ENCODE data around the gene SUZ12.
"Not testable (repeated sequence)": the region's sequence is repeated elsewhere in the genome, so short reads cannot be mapped to it uniquely, and the experiment has no call there.

The SUZ12 gene

GRCh38 chr17:31964131-31964530 lies 27.3 kb downstream of the SUZ12 start:
- not testable (repeated sequence) for DNase-seq

DNA sequence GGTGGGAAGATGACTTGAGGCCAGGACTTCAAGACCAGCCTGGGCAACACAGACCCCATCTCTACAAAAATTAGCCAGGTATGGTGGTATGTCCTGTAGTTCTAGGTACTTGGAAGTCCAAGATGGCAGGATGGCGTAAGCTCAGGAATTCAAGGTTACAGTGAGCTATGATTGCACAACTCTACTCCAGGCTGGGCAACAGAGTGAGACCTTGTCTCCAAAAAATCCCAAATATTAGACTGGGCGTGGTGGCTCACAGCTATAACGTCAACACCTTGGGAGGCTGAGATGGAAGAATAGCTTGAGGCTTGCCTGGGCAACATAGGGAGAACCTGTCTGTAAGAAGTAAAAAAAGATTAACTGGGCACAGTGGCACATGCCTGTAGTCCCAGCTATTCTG lies 30.8 kb downstream of the SUZ12 start:
- DNase-seq, result no peak

- DNase-seq, result not testable (repeated sequence)
These were observed 33.6 kb downstream of the SUZ12 start for GRCh38 chr17:31970416-31970815.

DNA sequence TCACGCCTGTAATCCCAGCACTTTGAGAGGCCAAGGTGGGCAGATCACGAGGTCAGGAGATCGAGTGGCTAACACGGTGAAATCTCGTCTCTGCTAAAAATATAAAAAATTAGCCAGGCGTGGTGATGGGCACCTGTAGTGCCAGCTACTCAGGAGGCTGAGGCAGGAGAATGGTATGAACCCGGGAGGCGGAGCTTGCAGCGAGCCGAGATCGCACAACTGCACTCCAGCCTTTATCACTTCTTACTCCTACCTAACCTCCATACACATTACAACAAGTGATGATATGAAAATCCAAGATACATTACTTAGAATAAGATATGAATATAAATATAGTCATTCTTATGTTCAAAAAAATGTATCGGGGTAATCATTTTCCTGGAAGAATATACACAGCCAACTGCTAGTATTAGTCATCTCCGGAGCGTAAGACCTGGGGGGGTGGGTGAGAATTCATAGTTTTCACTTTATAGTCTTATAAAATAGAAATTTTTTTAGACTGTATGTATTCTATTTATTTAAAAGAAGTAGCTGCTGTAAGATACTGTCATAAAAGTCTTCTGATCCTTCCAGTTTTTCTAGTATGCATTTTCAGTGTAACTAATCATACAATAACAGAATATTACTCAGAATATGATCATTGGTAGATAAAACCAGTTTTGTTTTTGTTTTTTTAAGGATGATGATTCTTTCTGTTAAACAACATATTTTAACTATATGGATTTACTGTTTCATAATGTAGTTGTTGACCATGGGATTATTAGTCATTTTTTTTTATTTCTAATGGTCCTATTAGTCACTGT lies 37.7 kb downstream of the SUZ12 start:
- not testable (repeated sequence) for DNase-seq

- not testable (repeated sequence) for DNase-seq
These were observed 38.6 kb downstream of the SUZ12 start for GRCh38 chr17:31975391-31975790.

DNA sequence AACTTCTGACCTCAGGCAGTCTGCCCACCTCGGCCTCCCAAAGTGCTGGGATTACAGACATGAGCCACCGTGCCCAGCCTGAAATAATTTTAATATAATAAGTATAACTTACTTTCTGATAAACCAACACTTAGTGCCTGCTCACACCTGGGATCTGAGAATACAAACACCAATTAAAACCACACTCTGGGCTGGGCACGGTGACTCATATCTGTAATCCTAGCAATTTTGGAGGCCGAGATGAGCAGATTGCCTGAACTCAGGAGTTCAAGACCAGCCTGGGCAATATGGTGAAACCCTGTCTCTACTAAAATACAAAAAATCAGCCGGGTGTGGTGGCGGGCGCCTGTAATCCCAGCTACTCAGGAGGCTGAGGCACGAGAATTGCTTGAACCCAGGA lies 55.0 kb downstream of the SUZ12 start:
- DNase-seq, result not testable (repeated sequence)

DNA sequence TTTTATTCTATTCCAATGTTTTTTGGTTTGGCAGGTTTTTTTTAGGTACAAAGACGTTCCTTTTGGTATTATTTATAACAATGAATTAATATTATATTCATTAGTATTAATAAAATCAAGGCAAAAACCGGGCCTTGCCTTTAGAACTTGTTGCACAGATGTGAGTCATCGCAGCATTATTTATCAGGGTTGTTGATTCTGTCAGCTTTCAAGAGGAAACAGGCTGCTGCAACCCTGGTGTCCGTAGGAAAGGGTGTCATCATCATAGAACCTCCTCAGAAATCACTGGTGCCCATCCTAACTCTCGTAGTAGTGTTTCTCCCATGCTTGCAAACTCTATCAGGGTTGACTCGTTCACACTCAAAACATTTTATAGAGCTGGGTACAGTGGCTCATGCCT lies 60.2 kb downstream of the SUZ12 start:
- DNase-seq, result no peak

GRCh38 chr17:32006957-32007462 lies 70.2 kb downstream of the SUZ12 start, which contains the start of gene LRRC37B:
Gene LRRC37B, plus strand, starts transcription at chr17:32007383. Its CDS starts 14,010 bp downstream, at chr17:32021393.
- DNase-seq, result peak; percentile 16

DNA sequence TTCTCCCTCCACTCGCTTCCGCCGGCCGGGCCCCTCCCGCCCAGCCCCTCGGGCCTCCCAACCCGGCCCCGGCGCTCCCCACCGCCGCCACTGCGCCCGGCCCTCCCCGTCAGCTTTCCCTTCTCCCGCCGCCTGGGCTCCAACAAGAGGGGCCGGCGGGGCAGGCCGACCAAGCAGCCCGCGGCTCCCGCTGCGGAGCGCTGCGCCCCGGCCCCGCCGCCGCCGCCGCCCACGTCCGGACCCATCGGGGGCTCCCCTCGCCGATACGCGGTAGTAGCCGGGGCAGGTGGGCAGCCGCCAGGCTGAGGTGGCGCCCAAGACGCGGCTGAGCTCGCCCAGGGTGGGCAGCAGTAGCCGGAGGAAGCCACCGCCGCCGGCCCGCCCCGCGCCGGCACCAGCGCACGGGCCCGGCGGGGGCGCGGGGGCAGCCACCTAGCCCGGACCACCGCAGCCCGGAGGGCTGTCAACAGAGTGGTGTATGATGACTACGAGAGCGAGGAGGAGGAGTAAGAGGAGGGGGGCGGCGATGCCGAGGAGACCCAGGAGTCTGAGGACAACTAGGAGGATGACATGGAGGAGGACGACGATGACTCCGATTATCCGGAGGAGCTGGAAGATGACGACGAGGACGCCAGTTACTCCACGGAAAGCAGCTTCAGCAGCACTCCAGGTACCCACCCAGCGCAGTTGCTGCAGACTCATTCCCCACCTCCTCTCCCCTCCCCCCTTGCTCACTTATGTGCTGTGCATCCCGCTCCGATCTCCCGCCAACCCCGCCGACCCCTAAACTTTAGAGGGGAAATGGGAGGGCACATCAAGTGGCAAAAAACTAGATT lies 70.9 kb downstream of the SUZ12 start:
- no peak for DNase-seq

DNA sequence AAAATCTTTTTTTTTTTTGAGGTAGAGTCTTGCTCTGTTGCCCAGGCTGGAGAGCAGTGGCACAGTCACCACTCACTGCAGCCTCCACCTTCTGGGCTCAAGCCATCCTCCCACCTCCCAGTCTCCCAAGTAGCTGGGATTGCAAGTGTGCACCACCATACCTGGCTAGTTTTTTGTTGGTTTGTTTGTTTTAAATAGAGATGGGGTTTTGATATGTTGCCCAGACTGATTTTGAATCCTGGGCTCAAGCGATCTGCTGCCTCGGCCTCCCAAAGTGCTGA lies 72.4 kb downstream of the SUZ12 start:
- DNase-seq, result no peak

- no peak for DNase-seq
These were observed 73.3 kb downstream of the SUZ12 start for GRCh38 chr17:32010114-32010513.

- peak; percentile 6 for DNase-seq
These were observed 78.6 kb downstream of the SUZ12 start for GRCh38 chr17:32015245-32016013.

- DNase-seq, result no peak
These were observed 79.4 kb downstream of the SUZ12 start for GRCh38 chr17:32016231-32016630.

- no peak for DNase-seq
These were observed 82.4 kb downstream of the SUZ12 start for GRCh38 chr17:32019228-32019627.

DNA sequence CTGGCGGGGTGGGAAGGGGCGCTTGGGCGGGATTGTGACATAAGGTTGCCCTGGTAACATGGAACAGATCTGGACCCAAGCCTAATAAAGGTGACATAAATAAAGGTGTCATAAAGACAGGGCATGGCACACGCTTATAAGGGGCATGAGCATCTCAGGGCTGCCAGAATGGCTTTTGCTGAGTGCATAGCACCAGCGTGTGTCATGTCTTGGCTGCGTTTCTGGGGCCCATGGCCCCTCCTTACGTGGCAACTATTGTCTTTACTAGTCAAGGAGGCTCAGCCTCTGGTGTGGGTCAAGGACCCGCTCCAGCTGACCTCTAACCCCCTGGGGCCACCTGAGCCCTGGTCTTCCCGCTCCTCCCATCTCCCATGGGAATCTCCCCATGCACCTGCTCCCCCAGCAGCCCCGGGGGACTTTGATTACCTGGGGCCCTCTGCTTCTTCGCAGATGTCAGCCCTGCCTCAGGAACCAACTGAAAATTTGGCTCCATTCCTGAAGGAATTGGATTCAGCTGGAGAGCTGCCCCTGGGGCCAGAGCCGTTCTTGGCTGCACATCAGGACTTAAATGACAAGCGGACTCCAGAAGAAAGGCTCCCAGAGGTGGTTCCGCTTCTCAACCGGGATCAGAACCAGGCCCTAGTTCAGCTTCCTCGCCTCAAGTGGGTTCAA lies 84.3 kb downstream of the SUZ12 start:
- DNase-seq, result no peak

- DNase-seq, result no peak
These were observed 84.8 kb downstream of the SUZ12 start for GRCh38 chr17:32021615-32021955.

DNA sequence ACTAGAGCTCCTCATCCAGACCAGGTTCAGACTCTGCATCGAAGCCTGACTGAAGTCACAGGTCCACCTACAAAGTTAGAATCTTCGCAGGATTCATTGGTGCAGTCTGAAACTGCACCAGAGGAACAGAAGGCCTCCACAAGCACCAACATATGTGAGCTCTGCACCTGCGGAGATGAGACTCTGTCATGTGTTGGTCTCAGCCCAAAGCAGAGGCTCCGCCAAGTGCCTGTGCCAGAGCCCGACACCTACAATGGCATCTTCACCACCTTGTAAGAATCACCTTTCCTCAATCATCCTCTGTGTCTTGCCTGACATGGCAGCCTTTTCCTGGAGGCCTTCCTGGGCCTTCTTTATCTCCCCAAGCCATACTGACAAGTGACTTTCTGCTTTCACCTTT lies 85.7 kb downstream of the SUZ12 start:
- not testable (repeated sequence) for DNase-seq

- DNase-seq, result not testable (repeated sequence)
These were observed 90.5 kb downstream of the SUZ12 start for GRCh38 chr17:32027271-32027670.

DNA sequence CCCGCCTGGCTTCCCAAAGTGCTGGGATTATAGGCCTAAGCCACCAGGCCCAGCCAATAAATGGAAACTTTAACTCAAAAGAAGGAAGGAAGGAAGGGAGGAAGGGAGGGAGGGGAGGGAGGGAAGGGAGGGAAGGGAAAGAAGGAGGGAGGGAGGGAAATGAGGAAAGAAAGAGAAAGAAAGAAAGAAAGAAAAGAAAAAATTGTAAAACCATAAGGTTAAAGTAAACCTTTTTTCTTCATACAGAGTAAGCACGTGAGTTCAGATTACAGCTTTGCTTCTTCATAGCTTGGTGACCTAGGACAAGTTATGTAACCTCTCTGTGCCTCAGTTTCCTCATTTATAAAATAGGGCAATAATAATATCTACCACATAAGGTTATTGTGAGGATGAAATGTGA lies 96.4 kb downstream of the SUZ12 start:
- DNase-seq, result no peak

DNA sequence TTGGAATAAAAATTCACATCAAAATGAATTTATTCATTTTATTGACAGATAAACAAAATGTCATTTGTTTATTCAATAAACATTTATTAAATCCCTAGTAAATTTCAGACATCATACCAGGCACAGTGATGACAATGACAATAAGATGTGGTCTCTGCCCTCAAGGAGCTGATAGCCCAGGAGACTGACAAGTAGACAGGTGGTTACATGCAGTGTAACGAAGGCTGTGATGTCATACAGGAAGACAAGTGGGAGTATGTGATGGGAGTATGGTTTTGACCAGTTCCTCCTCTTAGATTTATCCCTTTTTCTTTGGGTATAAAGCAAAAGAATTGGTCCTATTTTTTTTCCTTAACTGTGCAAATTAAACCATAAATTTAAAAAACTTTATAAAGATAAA lies 97.0 kb downstream of the SUZ12 start:
- DNase-seq, result not testable (repeated sequence)

GRCh38 chr17:32040246-32040645 lies 103.4 kb downstream of the SUZ12 start:
- not testable (repeated sequence) for DNase-seq

DNA sequence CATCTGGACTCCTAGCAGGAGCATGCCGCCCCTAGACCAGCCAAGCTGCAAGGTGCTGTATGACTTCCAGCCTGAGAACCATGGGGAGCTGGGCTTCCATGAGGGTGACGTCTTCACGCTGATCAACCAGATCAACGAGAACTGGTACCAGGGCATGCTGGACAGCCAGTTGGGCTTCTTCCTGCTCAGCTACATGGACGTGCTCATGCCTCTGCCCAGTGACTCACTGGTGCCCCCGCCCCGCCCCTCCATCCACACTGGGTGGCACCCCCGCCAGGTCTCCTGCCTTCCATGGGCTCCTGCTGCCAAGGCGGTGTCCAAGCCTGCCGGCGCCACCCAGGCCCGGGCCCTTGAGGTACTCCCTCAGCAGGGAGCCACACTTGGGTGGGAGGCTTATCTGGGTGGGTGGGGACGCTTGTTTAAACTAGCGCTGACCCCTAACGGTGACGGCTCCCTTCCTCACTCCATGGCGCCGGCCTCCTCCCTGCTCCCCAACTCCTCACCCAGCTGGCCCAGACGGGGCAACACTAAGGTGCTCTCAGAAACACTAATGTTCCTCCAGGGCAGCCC lies 104.6 kb downstream of the SUZ12 start:
- DNase-seq, result not testable (repeated sequence)

Data from NCI-H187 treated with DMSO at 0.1 percent for 48 hours (cell line).